HG03108 (cell line): ENCODE data around the gene SH3D19.
"Not testable (repeated sequence)": the region's sequence is repeated elsewhere in the genome, so short reads cannot be mapped to it uniquely, and the experiment has no call there.

Experiments used
- ATAC-seq: cut with Tn5 transposase; IDR thresholded peaks from one replicate; pipeline ENCODE4 v1.9.1; 2021; ENCODE audit warnings: moderate library complexity; ENCODE audit not compliant: unreplicated experiment

The SH3D19 gene

DNA sequence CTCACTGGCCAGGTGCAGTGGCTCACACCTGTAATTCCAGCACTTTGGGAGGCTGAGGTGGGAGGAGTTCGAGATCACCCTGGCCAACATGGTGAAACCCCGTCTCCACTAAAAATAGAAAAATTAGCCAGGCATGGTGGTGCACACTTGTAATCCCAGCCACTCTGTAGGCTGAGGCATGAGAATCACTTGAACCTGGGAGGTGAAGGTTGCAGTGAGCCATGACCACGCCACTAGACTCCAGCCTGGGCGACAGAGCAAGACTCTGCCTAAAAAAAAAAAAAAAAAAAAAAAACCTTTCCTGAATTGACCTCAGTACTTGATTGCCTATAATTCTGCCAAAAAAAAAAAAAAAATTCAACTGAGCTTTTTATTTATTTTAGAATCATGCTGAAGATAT, 3.2 kb downstream of the SH3D19 start:
- ATAC-seq: not testable (repeated sequence)

DNA sequence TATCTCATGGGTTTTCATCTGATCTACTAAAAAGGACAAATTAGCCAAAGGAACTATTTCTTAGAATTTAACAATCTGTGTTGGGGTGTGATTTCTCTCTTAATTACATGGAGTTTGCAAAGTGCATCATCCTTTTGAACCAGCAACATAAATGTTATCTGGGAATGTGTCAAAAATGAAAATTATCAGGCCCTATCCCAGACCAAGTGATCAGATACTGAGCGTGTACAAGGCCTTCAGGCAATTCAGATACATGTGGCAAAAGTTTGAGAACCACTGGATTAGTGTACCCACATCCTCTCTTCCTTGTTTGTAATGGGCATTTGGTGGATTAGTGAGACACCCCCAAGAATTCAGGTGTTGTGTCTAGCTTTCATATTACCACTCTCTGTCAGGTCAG, 3.8 kb downstream of the SH3D19 start:
- ATAC-seq: no peak

DNA sequence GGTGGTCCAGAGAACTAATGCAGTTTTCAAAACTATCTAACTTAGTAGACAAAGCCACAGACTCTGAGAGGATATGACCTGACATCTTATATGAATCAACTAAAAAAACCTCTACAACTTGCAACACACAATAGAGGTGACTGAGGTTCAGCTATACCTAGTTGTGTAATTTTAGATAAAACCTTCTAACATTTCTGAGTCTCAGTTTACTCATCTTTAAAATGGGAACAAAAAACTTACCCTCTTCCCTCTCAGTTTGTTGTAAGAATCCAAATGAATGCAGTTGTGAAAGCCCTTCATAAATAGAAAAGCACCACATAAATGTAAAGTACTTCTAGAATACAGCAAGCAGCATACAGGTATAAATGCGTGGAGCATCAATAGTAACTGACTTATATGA, 5.9 kb downstream of the SH3D19 start:
- no peak for ATAC-seq

DNA sequence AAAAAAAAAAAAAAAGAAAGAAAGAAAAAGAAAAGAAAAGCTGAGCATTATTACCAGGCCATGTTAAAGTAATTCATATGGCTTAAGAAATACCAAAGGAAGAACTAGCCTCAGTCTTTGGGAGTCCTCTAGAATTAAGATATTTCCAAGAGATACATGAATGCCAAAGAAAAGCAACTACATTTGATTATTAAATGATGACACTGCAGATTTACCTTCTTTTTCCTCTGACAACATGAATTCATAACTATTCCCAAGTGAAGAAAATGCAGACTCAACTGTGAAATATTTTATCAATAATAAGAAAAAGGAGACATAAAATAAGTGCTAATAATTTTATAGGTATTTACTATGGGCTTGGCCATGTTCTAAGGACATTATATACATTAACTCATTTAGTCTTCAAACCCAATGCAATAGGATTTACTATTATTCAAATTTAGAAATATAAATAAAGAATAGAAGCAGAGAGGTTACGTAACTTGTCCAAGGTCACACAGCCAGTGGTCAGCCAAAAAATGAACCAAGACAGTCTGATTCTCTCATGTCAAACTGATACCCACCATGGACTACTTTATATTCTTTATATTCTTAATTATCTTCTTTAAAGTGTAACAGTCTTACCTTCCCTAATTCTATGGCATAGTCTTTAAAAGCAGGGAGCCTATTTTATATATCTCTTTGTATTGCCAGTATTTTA, 6.9 kb downstream of the SH3D19 start:
- ATAC-seq: no peak

DNA sequence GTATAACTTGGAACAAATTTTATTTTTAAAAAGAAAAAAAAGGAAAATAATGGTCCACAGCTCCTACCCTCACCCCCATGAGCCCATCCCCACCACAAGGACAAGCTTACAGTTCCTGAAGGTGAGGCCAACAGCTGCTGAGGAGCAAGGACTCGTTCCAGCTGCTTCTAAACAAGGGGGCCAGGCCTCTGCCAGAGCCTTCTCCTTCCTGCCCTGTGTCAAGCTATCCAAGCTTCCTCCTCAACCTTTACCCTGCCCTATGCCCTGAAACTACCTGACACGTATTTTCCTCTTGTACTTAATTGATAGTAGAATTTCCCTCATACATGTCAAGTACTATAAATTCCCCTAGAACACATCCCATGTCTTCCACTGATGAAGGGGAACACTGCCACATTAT, 8.8 kb downstream of the SH3D19 start:
- ATAC-seq: no peak

DNA sequence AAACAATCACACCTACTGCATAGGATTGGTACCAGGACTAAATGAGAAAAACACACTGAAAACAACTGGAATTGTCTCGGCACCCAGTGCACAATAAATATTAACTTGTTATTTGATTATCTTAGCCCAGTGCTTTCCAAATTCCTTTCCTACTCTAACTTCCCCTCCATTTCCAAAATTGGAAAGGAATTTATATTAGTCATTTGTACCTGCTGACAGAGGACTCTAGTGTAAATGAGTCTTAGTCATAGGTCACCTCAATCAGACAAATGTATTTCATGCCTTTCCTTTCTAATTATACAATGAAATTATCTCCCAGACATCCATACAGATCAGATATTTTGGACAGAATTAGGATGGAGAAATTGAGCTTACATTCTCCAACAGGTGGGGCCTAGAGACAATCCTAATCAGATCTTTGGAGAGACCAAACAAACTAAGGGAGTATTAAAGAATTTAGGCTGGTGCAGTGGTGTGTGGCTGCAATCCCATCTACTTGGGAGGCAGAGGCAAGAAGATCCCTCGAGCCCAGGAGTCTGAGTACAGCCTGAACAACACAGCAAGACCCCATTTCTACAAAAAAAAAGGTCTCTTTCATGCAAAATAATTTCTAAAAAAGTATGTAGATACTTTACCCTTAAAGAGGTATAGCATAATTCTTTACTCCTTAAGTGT, 10.1 kb downstream of the SH3D19 start:
- no peak for ATAC-seq

DNA sequence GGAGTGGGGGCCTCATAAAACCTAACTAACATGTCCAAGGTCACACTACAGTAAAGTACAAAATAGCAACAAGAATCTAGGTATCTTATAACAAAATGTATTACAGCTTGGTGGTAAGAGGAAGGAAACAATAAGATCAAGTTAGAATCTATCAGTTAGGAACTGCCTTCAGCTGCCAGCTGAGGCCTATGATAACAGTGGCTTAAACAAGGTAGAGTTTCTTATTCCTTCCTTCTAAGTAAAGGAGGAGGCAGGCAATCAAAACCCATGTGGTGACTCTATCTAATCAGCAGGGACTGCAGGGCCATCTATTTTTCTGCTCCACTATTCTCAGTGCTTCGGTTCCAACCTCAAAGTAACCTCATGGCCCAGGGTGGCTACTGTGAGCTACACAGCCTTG, 10.9 kb downstream of the SH3D19 start:
- ATAC-seq: no peak

DNA sequence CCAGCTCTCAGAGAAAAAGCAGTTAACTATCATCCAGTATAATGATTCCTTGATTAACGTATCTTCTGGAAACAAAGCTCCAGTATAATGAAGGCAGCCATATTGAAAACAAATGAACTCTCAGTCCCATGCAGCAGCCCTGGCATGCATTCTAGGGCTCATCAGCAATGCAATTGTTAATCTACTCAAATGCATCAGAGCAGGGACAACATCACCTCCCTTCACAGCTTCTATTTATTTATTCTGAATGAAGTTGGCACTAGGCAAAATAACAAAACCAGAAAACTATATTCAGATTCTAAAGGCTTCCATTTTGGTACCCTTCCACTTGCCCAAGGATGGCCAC, 11.4 kb downstream of the SH3D19 start:
- no peak for ATAC-seq

DNA sequence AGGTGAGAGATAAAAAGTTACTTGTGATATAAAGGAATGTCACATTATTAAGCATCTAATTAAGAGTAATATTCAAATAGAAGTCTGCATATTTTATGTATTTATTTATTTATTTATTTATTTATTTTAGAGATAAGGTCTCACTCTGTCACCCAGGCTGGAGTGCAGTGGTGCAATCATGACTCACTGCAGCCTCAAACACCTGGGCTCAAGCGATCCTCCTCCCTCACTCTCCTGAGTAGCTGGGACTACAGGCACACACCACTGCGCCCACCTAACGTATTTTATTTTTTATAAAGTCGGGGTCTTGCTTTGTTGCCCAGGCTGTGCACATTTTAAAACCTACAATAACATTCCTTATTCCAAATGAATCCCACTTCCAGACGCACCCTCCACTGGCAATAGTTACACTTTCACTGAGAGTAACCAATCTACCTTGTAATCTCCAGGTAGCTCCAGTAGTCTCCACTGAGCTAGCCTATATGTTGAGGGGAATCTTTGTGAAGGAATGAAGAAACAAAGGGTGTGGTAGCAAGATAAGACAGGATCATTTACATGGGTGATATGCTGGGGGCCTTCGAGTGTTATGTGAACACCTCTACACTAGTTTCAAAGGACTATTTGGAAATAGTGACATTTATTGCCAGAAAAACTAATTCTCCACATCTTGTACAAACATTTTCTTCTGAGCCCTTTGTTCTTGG, 11.9 kb downstream of the SH3D19 start:
- ATAC-seq: no peak

DNA sequence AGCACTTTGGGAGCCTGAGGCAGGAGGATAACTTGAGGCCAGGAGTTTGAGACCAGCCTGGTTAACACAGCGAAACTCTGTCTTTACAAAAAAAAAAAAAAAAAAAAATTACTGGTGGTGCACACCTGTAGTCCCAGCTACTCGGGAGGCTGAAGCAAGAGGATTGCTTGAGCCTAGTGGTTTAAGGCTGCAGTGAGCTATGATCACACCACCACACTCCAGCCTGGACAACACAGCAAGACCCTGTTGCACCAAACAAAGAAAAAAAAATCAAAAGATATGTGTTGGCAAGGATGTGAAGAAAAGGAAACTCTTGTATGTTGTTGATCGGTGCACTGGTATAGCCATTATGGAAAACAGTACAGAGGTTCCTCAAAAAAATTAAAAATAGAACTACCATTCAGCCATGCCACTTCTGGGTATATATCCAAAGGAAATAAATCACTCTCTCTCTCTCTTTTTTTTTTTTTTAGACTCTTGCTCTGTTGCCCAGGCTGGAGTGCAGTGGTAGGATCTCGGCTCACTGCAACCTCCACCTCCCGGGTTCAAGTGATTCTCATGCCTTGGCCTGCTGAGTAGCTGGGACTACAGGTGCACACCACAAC, 15.2 kb downstream of the SH3D19 start:
- no peak for ATAC-seq

DNA sequence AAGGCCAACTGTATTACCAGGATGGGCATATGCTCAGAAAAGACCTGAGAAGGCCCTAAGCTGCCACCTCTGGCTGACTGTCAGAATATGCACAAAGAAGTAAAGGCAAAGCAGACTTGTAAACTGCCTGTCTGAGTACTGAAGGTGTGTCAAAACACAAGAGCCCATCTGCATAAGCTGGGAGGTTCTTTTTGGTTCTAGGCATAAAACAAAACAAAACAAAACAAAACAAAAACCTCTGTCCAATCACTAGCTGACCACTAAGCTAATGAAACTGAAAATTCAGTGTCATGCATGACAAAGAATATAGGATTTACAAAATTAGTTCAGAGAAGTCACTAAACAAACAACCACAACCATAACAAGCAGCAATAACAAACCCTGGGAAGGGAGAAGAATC, 20.6 kb downstream of the SH3D19 start:
- ATAC-seq: peak; percentile 72

DNA sequence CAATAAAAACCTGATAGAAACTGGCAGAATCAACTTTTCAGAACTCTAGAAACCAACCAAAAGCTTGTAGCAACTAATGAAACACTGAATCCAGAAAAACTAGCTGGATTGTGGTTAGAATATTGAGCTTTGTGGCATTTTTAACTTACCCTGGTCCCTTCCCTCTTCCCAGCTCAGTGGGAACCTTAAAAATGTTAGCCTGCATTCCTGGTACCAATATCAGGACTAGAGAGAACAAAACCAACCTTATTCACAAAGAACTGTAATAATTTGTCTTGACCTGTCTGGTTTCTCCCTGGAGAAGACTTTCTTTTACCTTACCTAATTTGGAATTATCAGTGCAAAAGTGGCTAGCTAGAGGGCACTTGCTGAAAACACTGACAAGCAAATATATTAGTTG, 21.2 kb downstream of the SH3D19 start:
- no peak for ATAC-seq

DNA sequence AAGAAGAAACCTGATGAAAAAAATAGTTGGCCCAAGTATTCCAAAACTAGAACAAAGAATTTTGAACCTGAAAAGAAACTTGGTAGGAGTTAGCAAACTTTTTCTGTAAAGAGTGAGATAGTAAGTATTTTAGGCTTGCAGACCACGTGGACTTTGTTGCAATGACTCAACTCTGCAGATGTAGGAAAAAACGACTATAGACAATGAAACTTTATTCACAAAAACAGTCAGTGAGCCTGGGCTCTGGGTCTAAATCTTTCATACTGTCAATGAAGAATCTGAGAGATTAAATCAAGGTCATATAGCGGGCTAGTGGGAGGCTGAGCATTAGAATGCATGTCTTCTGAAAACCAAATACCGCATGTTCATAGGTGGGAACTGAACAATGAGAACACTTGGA, 23.0 kb downstream of the SH3D19 start:
- no peak for ATAC-seq

DNA sequence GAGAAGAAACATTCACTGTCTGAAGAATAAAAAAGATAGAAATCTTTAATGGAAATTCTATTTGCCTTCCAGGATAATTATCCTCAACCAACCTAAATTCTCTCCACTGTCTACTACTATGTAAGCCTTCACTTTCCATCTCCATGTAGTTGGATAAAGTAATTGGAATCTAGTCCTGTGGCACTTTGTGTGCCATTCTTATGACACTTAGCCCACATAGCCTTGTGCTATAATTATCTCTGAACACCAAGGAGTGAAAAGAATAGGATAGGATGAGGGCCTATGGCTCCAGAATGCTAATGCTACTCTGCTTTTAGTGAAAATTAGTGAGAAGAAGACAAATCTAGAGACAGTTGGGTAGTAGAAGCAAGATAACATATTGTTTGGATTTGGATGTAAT, 28.2 kb downstream of the SH3D19 start:
- no peak for ATAC-seq

DNA sequence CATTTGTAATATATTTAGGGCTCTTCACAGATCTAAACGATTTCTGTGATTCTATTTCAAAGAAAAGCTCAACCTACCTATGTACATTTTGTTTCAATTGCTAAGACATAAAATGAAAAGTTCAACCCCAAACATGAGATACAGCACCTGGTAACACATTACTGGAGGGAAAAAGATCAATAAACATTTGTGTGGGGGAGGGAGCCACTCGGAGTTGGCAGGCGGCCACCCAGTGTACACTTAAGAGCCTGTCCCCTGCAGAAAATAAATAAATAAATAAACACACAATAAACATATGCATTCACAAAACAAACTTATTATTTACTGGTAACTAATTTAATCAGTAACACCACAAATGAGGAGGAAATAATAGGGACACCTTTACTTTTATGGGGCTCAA, 29.2 kb downstream of the SH3D19 start:
- ATAC-seq: no peak

DNA sequence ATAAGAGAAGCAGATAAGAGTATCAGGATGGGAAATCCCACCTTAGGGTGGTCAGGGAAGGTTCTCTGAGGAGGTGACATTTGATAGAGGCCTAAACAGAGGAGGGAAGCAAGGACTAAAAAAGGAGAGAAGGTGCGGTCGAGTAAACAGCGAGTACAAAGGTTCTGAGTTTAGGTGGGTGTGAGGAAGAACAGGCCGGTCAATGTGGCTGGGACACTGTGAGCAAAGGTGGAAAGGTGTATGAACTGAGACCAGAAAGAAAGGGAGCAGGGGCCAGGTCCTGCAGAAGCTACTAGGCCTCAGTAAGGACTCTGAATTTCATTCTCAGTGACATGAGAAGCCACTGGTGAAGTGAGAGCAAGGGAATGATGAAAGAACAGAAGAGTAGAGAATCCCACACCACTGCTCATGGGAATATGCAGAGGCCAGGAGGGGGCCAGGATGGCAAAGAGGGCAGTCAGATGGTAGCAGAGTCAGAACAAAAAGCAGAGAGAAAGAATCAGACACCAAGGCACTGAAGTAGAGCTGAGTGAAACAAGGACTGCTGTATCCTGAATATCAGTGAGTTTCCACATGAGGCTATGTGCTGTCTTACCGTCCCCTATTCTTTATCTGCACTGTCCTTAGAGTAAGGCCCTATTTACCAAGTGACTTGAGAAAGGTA, 30.4 kb downstream of the SH3D19 start:
- ATAC-seq: no peak

DNA sequence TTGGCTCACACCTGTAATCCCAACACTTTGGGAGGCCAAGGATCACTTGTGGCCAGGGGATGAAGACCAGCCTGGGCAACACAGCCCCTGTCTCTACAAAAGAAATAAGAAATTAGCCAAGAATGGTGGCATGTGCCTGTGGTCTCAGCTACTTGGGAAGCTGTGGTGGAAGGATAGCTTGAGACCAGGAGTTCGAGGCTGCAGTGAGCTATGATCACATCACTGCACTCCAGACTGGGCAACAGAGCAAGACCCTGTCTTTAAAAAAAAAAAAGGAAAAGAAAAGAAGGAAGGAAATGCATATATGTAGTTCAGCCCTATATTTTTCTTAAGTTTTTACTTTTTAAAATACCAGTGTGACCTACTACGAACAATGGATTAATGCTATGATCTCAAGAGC, 33.4 kb downstream of the SH3D19 start:
- no peak for ATAC-seq

DNA sequence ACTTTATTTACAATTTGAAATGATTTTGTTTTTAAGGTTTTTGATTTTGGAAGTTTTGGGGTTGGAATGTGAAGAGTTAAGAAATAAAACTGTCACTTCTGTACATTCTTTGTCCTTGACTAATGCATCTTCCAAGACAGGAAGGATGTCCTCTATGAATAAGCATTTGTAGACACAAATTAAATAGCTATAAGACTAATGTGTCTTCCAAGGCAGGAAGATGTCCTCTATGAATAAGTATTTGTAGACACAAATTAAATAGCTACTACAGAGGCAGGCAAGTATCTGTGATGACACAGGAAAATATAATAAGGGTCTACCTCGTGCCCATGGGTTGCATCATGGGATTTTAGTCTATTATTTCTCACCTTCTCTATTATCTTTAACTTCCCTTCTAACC, 33.9 kb downstream of the SH3D19 start:
- ATAC-seq: no peak

DNA sequence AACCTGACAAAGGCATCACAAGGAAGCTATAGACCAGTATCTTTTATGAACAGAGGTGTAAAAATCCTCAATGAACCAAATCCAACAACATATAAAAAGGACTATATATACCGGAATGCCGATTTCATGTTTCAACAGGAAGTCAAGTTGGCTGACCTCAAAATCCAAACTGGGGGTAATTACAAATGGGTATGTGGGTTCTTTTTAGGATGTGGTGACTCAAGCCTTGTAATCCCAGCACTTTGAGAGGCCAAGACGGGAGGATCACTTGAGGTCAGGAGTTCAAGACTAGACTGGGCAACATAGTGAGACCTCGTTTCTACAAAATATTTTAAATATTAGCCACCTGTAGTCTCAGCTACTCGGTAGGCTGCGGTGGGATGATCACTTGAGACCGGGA, 38.0 kb downstream of the SH3D19 start:
- no peak for ATAC-seq

DNA sequence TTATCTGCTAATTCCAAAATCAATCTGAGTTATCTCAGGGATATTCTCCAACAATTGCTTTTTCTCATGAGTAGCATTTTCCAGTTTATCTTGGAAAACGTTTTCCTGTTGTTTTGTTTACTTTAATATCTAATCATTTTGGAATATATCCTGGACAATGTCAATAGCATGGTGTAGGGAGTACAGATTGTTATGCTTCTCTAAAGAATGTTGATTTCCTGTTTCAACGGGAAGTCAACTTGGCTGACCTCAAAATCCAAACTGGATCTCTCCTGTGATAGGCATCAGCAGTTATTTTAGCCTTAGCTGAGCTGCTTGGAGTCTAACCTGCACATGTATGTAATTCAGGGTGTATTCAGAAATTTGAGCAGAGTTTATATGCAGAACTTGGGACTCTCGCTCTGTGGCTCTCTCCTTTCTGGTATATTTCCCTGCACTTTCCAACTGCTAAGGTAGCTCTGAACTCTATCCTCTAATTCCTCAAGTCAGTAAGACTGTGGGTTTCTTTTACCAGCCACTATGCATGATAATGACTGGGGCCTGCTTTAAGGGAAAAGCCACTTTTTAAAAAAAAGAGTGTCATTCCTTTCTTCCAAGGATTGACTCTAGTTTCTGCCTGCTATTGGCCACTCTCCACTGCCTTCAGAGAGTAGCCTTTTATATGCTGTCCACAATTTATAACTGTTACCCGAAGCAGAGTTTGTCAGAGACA, 40.7 kb downstream of the SH3D19 start:
- ATAC-seq: no peak
